HEK293 (cell line): ENCODE measurements around the gene AJM1.

ENCODE experiments used
- GLIS1 ChIP-seq: fragments of 450-650 bp; formaldehyde crosslinking; IDR thresholded peaks from 2 replicates; pipeline ENCODE4 v1.5.1; 2016; ENCODE audit warnings: missing biosample characterization, missing genetic modification characterization
- YY1 ChIP-seq: fragments of 450-650 bp; formaldehyde crosslinking; IDR thresholded peaks from 2 replicates; pipeline ENCODE4 v1.5.1; 2018; ENCODE audit warnings: missing biosample characterization, missing genetic modification characterization
- ZBTB49 ChIP-seq: fragments of 450-650 bp; formaldehyde crosslinking; IDR thresholded peaks from 2 replicates; pipeline ENCODE4 v1.5.1; 2016; ENCODE audit warnings: missing biosample characterization, missing genetic modification characterization, low read depth
- ZNF274 ChIP-seq, 2 experiments: fragments of 200-500 bp in 1 of 2; fragments of 450-650 bp in 1 of 2; sonication (Bioruptor generic) in 1 of 2; formaldehyde crosslinking in 1 of 2; IDR thresholded peaks; 2 replicates each; pipeline versions ENCODE4 v1.5.1 to v1.6.1; 2014 to 2016; ENCODE audit warnings: borderline replicate concordance in 1 of 2, inconsistent platforms in 1 of 2, low read length in 1 of 2, missing biosample characterization in 1 of 2, missing genetic modification characterization in 1 of 2
- ZNF404 ChIP-seq: fragments of 450-650 bp; formaldehyde crosslinking; IDR thresholded peaks from 2 replicates; pipeline ENCODE4 v1.5.1; 2017; ENCODE audit warnings: missing biosample characterization, missing genetic modification characterization
- ZNF792 ChIP-seq: fragments of 450-650 bp; formaldehyde crosslinking; IDR thresholded peaks from 2 replicates; pipeline ENCODE4 v1.5.1; 2016; ENCODE audit warnings: missing biosample characterization, missing genetic modification characterization
- TF ChIP-seq, protein P1 (sequence below): fragments of 450-650 bp; formaldehyde crosslinking; IDR thresholded peaks from 2 replicates; pipeline ENCODE4 v1.5.1; 2016; ENCODE audit warnings: missing biosample characterization, missing genetic modification characterization
- TF ChIP-seq, protein P2 (sequence below): fragments of 450-650 bp; formaldehyde crosslinking; conservative IDR thresholded peaks from 2 replicates; pipeline ENCODE4 v1.5.1; 2016; ENCODE audit warnings: low read depth, missing biosample characterization, missing genetic modification characterization

DNA sequence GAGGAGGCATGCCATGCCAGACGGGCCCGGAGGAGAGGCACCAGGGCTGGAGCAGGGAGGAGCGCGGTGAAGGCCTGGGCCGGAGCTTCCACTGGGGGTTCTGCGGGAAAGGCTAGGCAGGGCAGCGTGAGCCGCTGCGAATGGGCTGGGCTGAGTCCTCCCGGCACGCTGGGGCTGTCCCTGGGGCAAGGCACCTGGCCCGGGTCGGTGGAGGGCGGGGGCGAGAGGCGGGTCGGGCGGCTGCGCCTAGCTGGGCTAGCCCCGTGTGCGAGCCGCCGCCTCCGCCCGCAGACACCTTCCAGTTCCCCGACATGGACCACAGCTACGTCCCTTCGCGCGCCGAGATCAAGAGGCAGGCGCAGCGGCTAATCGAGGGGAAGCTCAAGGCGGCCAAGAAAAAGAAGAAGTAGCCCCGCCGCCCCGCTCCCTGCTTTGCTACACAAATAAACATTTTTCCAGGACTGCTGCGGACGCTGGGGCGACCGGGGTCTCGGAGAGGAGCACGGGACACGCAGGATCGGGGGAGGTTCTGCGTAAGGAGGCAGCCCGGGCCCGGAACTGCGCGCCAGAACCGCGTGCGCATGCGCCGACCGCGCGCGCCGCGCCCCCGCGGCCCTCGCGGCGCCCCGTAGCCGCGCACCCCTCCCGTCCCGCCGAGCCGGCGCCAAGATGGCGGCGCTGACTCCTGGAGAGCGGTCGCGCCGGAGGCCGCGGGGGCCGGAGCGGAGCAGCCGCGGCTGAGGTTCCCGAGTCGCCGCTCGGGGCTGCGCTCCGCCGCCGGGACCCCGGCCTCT is 34.8 kb upstream of the AJM1 start, which contains the start of gene RABL6:
- TF ChIP-seq, protein P1, sequence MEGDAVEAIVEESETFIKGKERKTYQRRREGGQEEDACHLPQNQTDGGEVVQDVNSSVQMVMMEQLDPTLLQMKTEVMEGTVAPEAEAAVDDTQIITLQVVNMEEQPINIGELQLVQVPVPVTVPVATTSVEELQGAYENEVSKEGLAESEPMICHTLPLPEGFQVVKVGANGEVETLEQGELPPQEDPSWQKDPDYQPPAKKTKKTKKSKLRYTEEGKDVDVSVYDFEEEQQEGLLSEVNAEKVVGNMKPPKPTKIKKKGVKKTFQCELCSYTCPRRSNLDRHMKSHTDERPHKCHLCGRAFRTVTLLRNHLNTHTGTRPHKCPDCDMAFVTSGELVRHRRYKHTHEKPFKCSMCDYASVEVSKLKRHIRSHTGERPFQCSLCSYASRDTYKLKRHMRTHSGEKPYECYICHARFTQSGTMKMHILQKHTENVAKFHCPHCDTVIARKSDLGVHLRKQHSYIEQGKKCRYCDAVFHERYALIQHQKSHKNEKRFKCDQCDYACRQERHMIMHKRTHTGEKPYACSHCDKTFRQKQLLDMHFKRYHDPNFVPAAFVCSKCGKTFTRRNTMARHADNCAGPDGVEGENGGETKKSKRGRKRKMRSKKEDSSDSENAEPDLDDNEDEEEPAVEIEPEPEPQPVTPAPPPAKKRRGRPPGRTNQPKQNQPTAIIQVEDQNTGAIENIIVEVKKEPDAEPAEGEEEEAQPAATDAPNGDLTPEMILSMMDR (tag by site-specific recombination), result no peak
- no peak for TF ChIP-seq ZNF792
- no peak for TF ChIP-seq YY1 (tag by site-specific recombination)
- no peak for TF ChIP-seq ZBTB49 (tag by site-specific recombination)
- TF ChIP-seq, protein P2, sequence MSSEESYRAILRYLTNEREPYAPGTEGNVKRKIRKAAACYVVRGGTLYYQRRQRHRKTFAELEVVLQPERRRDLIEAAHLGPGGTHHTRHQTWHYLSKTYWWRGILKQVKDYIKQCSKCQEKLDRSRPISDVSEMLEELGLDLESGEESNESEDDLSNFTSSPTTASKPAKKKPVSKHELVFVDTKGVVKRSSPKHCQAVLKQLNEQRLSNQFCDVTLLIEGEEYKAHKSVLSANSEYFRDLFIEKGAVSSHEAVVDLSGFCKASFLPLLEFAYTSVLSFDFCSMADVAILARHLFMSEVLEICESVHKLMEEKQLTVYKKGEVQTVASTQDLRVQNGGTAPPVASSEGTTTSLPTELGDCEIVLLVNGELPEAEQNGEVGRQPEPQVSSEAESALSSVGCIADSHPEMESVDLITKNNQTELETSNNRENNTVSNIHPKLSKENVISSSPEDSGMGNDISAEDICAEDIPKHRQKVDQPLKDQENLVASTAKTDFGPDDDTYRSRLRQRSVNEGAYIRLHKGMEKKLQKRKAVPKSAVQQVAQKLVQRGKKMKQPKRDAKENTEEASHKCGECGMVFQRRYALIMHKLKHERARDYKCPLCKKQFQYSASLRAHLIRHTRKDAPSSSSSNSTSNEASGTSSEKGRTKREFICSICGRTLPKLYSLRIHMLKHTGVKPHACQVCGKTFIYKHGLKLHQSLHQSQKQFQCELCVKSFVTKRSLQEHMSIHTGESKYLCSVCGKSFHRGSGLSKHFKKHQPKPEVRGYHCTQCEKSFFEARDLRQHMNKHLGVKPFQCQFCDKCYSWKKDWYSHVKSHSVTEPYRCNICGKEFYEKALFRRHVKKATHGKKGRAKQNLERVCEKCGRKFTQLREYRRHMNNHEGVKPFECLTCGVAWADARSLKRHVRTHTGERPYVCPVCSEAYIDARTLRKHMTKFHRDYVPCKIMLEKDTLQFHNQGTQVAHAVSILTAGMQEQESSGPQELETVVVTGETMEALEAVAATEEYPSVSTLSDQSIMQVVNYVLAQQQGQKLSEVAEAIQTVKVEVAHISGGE, result no peak
- TF ChIP-seq GLIS1, result no peak
- TF ChIP-seq ZNF274 (IDR thresholded peaks at IDR 0.05; ENCODE audit: low read length), result no peak
- TF ChIP-seq ZNF274 (tag by site-specific recombination; IDR thresholded peaks at IDR 0.05; ENCODE audit: borderline replicate concordance), result no peak
- no peak for TF ChIP-seq ZNF404
